Hindlimb muscle (tissue), 1 donor: ENCODE data around the gene GALNT9. TPM values are rescaled to one million over a fixed set of nuclear protein-coding genes. Genes with fewer than 3 reads are reported as not detected.
"Not testable (repeated sequence)": the region's sequence is repeated elsewhere in the genome, so short reads cannot be mapped to it uniquely, and the experiment has no call there.

Source experiments
- DNase-seq: peaks from one replicate; pipeline ENCODE4 v3.0.0-alpha.2; 2013
- polyA plus RNA-seq: library from polyadenylated mRNA; unstranded; fragments of 120-200 nt; gene quantifications from one replicate; pipeline ENCODE4 v1.2.1, GENCODE V29; 2013; ENCODE audit not compliant: insufficient read length

The GALNT9 gene
- 1.5 TPM for polyA plus RNA-seq

GRCh38 chr12:132329036-132329719, at the start of gene GALNT9:
Gene GALNT9, minus strand, starts transcription at chr12:132329589. Its CDS starts 386 bp downstream, at chr12:132329203.
- no peak for DNase-seq

GRCh38 chr12:132379057-132379456, 49.7 kb upstream of the GALNT9 start:
- DNase-seq: not testable (repeated sequence)

- DNase-seq: no peak
Observed at GRCh38 chr12:132377147-132377546, 47.8 kb upstream of the GALNT9 start.

- DNase-seq: no peak
Observed at GRCh38 chr12:132376464-132376830, 47.1 kb upstream of the GALNT9 start.

- DNase-seq: no peak
Observed at GRCh38 chr12:132375747-132376463, 46.5 kb upstream of the GALNT9 start.

- DNase-seq: no peak
Observed at GRCh38 chr12:132374612-132375445, 45.4 kb upstream of the GALNT9 start.

- no peak for DNase-seq
Observed at GRCh38 chr12:132373901-132374611, 44.7 kb upstream of the GALNT9 start.

- DNase-seq: no peak
Observed at GRCh38 chr12:132367852-132368251, 38.5 kb upstream of the GALNT9 start.

GRCh38 chr12:132367071-132367851, 37.9 kb upstream of the GALNT9 start:
- DNase-seq: no peak

- no peak for DNase-seq
Observed at GRCh38 chr12:132366341-132366861, 37.0 kb upstream of the GALNT9 start.

- DNase-seq: no peak
Observed at GRCh38 chr12:132365226-132365625, 35.8 kb upstream of the GALNT9 start.

- DNase-seq: no peak
Observed at GRCh38 chr12:132364348-132364902, 35.0 kb upstream of the GALNT9 start.

GRCh38 chr12:132363661-132364347, 34.4 kb upstream of the GALNT9 start:
- DNase-seq: no peak

GRCh38 chr12:132362996-132363660, 33.7 kb upstream of the GALNT9 start:
- no peak for DNase-seq

GRCh38 chr12:132360906-132361777, 31.8 kb upstream of the GALNT9 start:
- DNase-seq: no peak

GRCh38 chr12:132360410-132360809, 31.0 kb upstream of the GALNT9 start:
- no peak for DNase-seq

- no peak for DNase-seq
Observed at GRCh38 chr12:132359971-132360370, 30.6 kb upstream of the GALNT9 start.

- no peak for DNase-seq
Observed at GRCh38 chr12:132359551-132359950, 30.2 kb upstream of the GALNT9 start.
